ENCODE measurements around the gene HPSE2.

The HPSE2 gene

GRCh38 chr10:98422182-98422581, 813.5 kb downstream of the HPSE2 start:
- no peak for DNase-seq

- DNase-seq, result peak; percentile 35
Observed at GRCh38 chr10:98420786-98421185, 814.9 kb downstream of the HPSE2 start.

- no peak for DNase-seq
Observed at GRCh38 chr10:98419469-98420261, 816.0 kb downstream of the HPSE2 start.

GRCh38 chr10:98418665-98419468, 816.8 kb downstream of the HPSE2 start:
- DNase-seq, result no peak

GRCh38 chr10:98417973-98418664, 817.5 kb downstream of the HPSE2 start:
- no peak for DNase-seq

GRCh38 chr10:98417481-98417959, 818.1 kb downstream of the HPSE2 start:
- DNase-seq, result no peak

GRCh38 chr10:98416606-98417388, 818.9 kb downstream of the HPSE2 start:
- DNase-seq, result no peak

- peak; percentile 68 for DNase-seq
Observed at GRCh38 chr10:98415731-98416119, 819.9 kb downstream of the HPSE2 start.

- DNase-seq, result peak; percentile 94
Observed at GRCh38 chr10:98414932-98415730, 820.5 kb downstream of the HPSE2 start, which contains the start of gene PYROXD2. PYROXD2 (minus strand) TSS chr10:98415182; CDS start chr10:98415135, 47 bp downstream.

- DNase-seq, result no peak
Observed at GRCh38 chr10:98414578-98414931, 821.1 kb downstream of the HPSE2 start.

- DNase-seq, result no peak
Observed at GRCh38 chr10:98411768-98412167, 823.9 kb downstream of the HPSE2 start.

- DNase-seq, result no peak
Observed at GRCh38 chr10:98411166-98411565, 824.5 kb downstream of the HPSE2 start.

GRCh38 chr10:98410759-98411158, 824.9 kb downstream of the HPSE2 start:
- no peak for DNase-seq

GRCh38 chr10:98410135-98410743, 825.4 kb downstream of the HPSE2 start:
- no peak for DNase-seq

- no peak for DNase-seq
Observed at GRCh38 chr10:98408799-98409198, 826.9 kb downstream of the HPSE2 start.

- no peak for DNase-seq
Observed at GRCh38 chr10:98407744-98408241, 827.9 kb downstream of the HPSE2 start.
